LNCaP clone FGC (cell line): ENCODE results near the gene EVC.
"Not testable (repeated sequence)": the region's sequence is repeated elsewhere in the genome, so short reads cannot be mapped to it uniquely, and the experiment has no call there.

Source experiments
- DNase-seq: peaks from one replicate; pipeline ENCODE4 v3.0.0-alpha.2; 2011; ENCODE audit warnings: low read depth
- H3K4me3 ChIP-seq: 2 replicates; pipeline ENCODE4 v1.5.1; 2011; ENCODE audit warnings: mild to moderate bottlenecking, low read depth, low read length, control low read depth
- CTCF ChIP-seq: IDR thresholded peaks from 2 replicates; pipeline ENCODE4 v1.5.1; 2012; ENCODE audit warnings: mild to moderate bottlenecking; ENCODE audit not compliant: control insufficient read depth, insufficient read depth; ENCODE audit errors: extremely low read depth

Gene EVC

GRCh38 chr4:5720157-5720850, 9.3 kb downstream of the EVC start:
- no peak for TF ChIP-seq CTCF
- DNase-seq = no peak
- H3K4me3 ChIP-seq = no peak overlapping the region

- DNase-seq = no peak
- TF ChIP-seq CTCF = no peak
- no peak overlapping the region for H3K4me3 ChIP-seq
These were observed 10.0 kb downstream of the EVC start for GRCh38 chr4:5720980-5721379.

GRCh38 chr4:5721923-5722322, 10.9 kb downstream of the EVC start:
- TF ChIP-seq CTCF = no peak

GRCh38 chr4:5722328-5722727, 11.3 kb downstream of the EVC start:
- no peak overlapping the region for H3K4me3 ChIP-seq
- no peak for DNase-seq
- TF ChIP-seq CTCF = no peak

More at GRCh38 chr4:5721923-5722322, 10.9 kb downstream of the EVC start:
- H3K4me3 ChIP-seq = no peak overlapping the region
- DNase-seq = no peak

GRCh38 chr4:5724377-5724776, 13.4 kb downstream of the EVC start:
- no peak overlapping the region for H3K4me3 ChIP-seq
- DNase-seq = no peak
- no peak for TF ChIP-seq CTCF

GRCh38 chr4:5728412-5728811, 17.4 kb downstream of the EVC start:
- H3K4me3 ChIP-seq, DNase-seq: not testable (repeated sequence)

GRCh38 chr4:5730436-5730835, 19.4 kb downstream of the EVC start:
- no peak for DNase-seq
- no peak overlapping the region for H3K4me3 ChIP-seq
- no peak for TF ChIP-seq CTCF
